BJ (cell line): ENCODE results near the gene SCFD2. TPM values are rescaled to one million over a fixed set of nuclear protein-coding genes. Genes with fewer than 3 reads are reported as not detected.

Experiments
- CTCF ChIA-PET: fragments of 350-600 bp; formaldehyde crosslinking; extraction: SDS; loops from one replicate; lab custom pipeline; 2021; ENCODE audit warnings: antibody characterized with exemption, inconsistent platforms; lab: Yijun Ruan, JAX
- POLR2A ChIA-PET: fragments of 300-600 bp; sonication (Branson Sonifier 250); formaldehyde crosslinking; extraction: SDS; loops from one replicate; lab custom pipeline; 2021; ENCODE audit warnings: antibody characterized with exemption; lab: Charles Lee
- DNase-seq: peaks from one replicate; pipeline ENCODE4 v3.0.0-alpha.2; 2011; ENCODE audit warnings: low read depth
- H3K27me3 ChIP-seq: 2 replicates; pipeline ENCODE4 v1.6.0; 2011; ENCODE audit warnings: low read length; ENCODE audit not compliant: control insufficient read depth, insufficient read depth
- H3K36me3 ChIP-seq: 2 replicates; pipeline ENCODE4 v1.5.1; 2011; ENCODE audit warnings: low read length; ENCODE audit not compliant: control insufficient read depth, insufficient read depth
- H3K4me3 ChIP-seq: 2 replicates; pipeline ENCODE4 v1.5.1; 2011; ENCODE audit warnings: low read depth, mild to moderate bottlenecking, control low read depth, low read length
- polyA plus RNA-seq: library from polyadenylated mRNA; depleted of rRNA; stranded (reverse); fragments of >200 nt; gene quantifications from 2 replicates; pipeline ENCODE4 v1.2.3, GENCODE V29; 2011
- TF ChIP-seq, protein P1 (sequence below): IDR thresholded peaks from 2 replicates; pipeline ENCODE4 v1.5.1; 2011; ENCODE audit warnings: low read depth, mild to moderate bottlenecking, control low read depth, inconsistent platforms, low read length, moderate library complexity; ENCODE audit not compliant: insufficient read depth

Gene SCFD2
- polyA plus RNA-seq, 1 experiment, result 17.4 TPM

DNA sequence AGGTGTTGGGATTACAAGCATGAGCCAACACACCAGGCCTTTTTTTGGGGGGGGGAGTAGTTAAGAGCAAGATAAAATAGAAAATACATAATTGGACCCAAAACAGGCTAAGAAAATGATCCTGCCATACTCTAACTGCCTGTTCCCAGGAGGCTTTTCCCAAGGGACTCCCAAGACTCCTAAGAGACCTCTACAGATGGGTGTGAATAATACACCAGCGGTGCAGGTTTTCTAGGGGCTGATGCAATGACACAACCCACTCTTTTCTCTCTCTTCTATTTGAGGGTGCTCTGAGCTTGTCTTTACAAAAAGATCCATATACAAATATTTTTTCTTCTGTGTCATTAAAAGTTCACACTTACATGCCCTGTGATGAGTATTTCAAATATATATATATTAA, 386.8 kb downstream of the SCFD2 start:
- H3K27me3 ChIP-seq, result no peaks in the 10 kb centered on the region
- POLR2A ChIA-PET, result no interaction called here
- TF ChIP-seq, protein P1, sequence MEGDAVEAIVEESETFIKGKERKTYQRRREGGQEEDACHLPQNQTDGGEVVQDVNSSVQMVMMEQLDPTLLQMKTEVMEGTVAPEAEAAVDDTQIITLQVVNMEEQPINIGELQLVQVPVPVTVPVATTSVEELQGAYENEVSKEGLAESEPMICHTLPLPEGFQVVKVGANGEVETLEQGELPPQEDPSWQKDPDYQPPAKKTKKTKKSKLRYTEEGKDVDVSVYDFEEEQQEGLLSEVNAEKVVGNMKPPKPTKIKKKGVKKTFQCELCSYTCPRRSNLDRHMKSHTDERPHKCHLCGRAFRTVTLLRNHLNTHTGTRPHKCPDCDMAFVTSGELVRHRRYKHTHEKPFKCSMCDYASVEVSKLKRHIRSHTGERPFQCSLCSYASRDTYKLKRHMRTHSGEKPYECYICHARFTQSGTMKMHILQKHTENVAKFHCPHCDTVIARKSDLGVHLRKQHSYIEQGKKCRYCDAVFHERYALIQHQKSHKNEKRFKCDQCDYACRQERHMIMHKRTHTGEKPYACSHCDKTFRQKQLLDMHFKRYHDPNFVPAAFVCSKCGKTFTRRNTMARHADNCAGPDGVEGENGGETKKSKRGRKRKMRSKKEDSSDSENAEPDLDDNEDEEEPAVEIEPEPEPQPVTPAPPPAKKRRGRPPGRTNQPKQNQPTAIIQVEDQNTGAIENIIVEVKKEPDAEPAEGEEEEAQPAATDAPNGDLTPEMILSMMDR, result no peak
- H3K36me3 ChIP-seq, result no peaks in the 10 kb centered on the region
- H3K4me3 ChIP-seq, result no peak overlapping the region
- CTCF ChIA-PET, result no interaction called here
- no peak for DNase-seq

DNA sequence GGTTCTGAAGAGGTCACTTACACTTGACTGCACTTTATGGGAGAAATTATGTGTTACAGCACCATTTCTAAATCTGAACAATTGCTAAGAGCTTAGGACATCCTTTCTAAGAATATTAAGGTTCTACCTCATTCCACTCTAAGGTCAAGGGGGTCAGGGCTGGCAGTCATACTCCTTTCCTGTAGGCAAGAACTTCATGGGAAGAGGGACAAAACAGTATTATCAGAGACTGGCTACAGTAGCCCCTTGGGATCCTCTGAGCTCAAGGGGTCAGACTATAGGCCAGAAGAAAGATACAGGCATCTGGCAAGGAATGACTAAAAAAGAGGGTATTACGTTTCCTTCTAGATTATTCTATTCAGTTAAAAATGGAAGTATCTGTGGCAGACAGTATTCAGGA, 388.6 kb downstream of the SCFD2 start:
- TF ChIP-seq, protein P1, result no peak
- no peak for DNase-seq
- H3K27me3 ChIP-seq, result no peaks in the 10 kb centered on the region
- H3K36me3 ChIP-seq, result no peaks in the 10 kb centered on the region
- H3K4me3 ChIP-seq, result no peak overlapping the region
- POLR2A ChIA-PET, result no interaction called here
- CTCF ChIA-PET, result interaction anchor here (0.6 to 2.5 kb wide), 3 partner anchors 65 to 432 kb away, joined by 3 to 14 read pairs (median 4); no protein-coding TSS in a partner anchor

DNA sequence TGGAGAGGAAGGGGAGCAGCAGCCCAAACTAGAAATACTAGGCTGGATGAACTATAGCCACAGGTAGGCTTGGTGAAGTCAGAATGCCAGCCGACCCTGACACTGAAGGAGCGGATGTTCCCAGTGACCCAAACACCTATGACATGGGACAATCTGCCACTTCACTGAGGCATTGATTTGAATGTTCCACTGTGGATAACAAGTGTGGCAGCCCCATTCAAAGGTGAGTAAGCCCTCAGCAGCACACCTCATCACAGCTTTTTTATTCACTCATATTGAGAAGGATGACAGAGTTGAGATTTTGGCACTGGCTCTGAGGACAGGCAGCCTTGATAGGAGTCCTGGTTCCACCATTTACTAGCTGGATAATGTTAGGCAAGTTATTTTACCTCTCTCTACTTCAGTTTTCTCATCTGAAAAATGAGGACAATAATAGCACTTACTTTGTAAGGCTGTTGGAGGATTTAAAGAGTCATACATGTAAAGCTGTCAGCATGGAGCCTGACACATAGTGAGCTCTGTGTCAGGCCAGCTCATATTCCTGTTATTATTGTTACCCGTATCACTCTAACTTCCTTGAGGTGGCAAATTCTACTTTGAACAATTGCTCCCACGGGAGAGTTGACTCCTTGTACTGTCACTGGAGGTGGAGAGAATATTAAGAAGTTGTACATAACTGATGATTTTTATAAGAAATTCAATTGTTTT, 389.2 kb downstream of the SCFD2 start:
- no peak overlapping the region for H3K4me3 ChIP-seq
- TF ChIP-seq, protein P1, result no peak
- H3K36me3 ChIP-seq, result no peaks in the 10 kb centered on the region
- no peaks in the 10 kb centered on the region for H3K27me3 ChIP-seq
- ChIA-PET CTCF (interaction anchor here (0.6 to 2.5 kb wide), 3 partner anchors 65 to 431 kb away, joined by 3 to 14 read pairs (median 4); no protein-coding TSS in a partner anchor), POLR2A (no interaction called here)
- DNase-seq, result no peak

DNA sequence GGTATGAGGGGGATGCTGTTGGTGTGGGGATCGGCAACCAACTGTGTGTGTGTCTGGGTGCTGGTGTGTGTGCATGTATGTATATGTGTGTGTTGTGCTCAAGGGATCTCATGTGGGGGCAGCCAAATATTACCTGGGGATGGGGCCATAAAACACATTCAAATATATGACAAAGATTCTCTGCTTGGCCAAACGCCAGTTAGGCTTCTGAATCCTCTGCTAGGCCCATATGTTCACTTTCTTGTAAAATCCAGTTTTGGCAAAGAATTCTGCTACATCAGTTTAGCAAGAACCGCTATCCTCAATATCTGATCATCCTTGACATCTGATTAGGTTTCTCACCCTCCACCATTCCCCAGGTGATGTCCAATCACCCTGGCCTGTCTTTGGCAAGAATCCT, 397.2 kb downstream of the SCFD2 start:
- H3K36me3 ChIP-seq, result no peaks in the 10 kb centered on the region
- ChIA-PET POLR2A (no interaction called here), CTCF (no interaction called here)
- no peak overlapping the region for H3K4me3 ChIP-seq
- no peaks in the 10 kb centered on the region for H3K27me3 ChIP-seq
- TF ChIP-seq, protein P1, result no peak
- DNase-seq, result no peak

DNA sequence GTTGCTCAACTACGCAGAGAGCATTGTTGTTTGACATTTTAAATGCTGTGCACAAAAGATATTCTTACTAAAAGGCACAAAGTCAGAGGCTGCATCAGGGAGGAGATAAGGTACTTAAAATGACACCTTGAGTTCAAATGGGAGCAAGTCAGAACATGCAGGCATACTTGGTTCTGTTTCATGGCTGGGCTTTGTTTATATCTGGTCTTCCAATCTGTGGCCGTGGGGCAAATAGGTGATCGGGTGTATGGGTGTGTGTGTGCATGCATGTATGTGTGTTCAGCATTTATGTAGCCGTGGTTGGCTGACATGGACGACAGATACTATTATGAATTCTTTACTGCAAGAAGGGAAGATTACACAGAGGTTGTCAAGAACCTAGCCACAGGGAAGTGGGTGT, 397.6 kb downstream of the SCFD2 start:
- Histone ChIP-seq H3K4me3 (no peak overlapping the region), H3K27me3 (no peaks in the 10 kb centered on the region), H3K36me3 (no peaks in the 10 kb centered on the region)
- ChIA-PET POLR2A (no interaction called here), CTCF (no interaction called here)
- no peak for DNase-seq
- TF ChIP-seq, protein P1, result no peak
